Measurements from ENCODE around the gene PACS1.

The PACS1 gene

GRCh38 chr11:66151273-66151672 lies 81.2 kb downstream of the PACS1 start:
- H3K9me3 ChIP-seq (replicated peaks; ENCODE audit: low read length), result no peaks in the 10 kb centered on the region
- H3K4me1 ChIP-seq (ENCODE audit: control insufficient read depth, insufficient read depth, low read length), result no peaks in the 10 kb centered on the region
- no peaks in the 10 kb centered on the region for H3K36me3 ChIP-seq (ENCODE audit: insufficient read depth, low read length)
- H3K27me3 ChIP-seq (ENCODE audit: control insufficient read depth, insufficient read depth, low read length), result no peaks in the 10 kb centered on the region
- no peak overlapping the region for H3K4me3 ChIP-seq (ENCODE audit: low read length)
- no peak overlapping the region for H3K4me2 ChIP-seq (ENCODE audit: low read length)
- no peak overlapping the region for H3K9ac ChIP-seq (ENCODE audit: low read depth, low read length)

- peaks cover 6% of the 10 kb centered on the region for H3K4me1 ChIP-seq (ENCODE audit: control insufficient read depth, insufficient read depth, low read length)
- no peak overlapping the region for H3K4me3 ChIP-seq (ENCODE audit: low read length)
- no peaks in the 10 kb centered on the region for H3K9me3 ChIP-seq (replicated peaks; ENCODE audit: low read length)
- H3K9ac ChIP-seq (ENCODE audit: low read depth, low read length), result no peak overlapping the region
- H3K4me2 ChIP-seq (ENCODE audit: low read length), result no peak overlapping the region
- no peaks in the 10 kb centered on the region for H3K27me3 ChIP-seq (ENCODE audit: control insufficient read depth, insufficient read depth, low read length)
- H3K36me3 ChIP-seq (ENCODE audit: insufficient read depth, low read length), result no peaks in the 10 kb centered on the region
Observed at GRCh38 chr11:66154109-66154508, 84.0 kb downstream of the PACS1 start.

- Histone ChIP-seq H3K9ac (ENCODE audit: low read depth, low read length) (no peak overlapping the region), H3K4me2 (ENCODE audit: low read length) (no peak overlapping the region), H3K9me3 (replicated peaks; ENCODE audit: low read length) (no peaks in the 10 kb centered on the region), H3K36me3 (ENCODE audit: insufficient read depth, low read length) (no peaks in the 10 kb centered on the region), H3K4me3 (ENCODE audit: low read length) (no peak overlapping the region), H3K27me3 (ENCODE audit: control insufficient read depth, insufficient read depth, low read length) (no peaks in the 10 kb centered on the region), H3K4me1 (ENCODE audit: control insufficient read depth, insufficient read depth, low read length) (peaks cover 6% of the 10 kb centered on the region)
Observed at GRCh38 chr11:66155387-66156073, 85.5 kb downstream of the PACS1 start.

- H3K27me3 ChIP-seq (ENCODE audit: control insufficient read depth, insufficient read depth, low read length), result no peaks in the 10 kb centered on the region
- H3K4me3 ChIP-seq (ENCODE audit: low read length), result no peak overlapping the region
- no peaks in the 10 kb centered on the region for H3K9me3 ChIP-seq (replicated peaks; ENCODE audit: low read length)
- H3K4me1 ChIP-seq (ENCODE audit: control insufficient read depth, insufficient read depth, low read length), result peaks cover 6% of the 10 kb centered on the region
- no peaks in the 10 kb centered on the region for H3K36me3 ChIP-seq (ENCODE audit: insufficient read depth, low read length)
- no peak overlapping the region for H3K9ac ChIP-seq (ENCODE audit: low read depth, low read length)
- no peak overlapping the region for H3K4me2 ChIP-seq (ENCODE audit: low read length)
Observed at GRCh38 chr11:66157182-66157864, 87.3 kb downstream of the PACS1 start.

GRCh38 chr11:66158156-66158555 lies 88.1 kb downstream of the PACS1 start:
- H3K9me3 ChIP-seq (replicated peaks; ENCODE audit: low read length), result no peaks in the 10 kb centered on the region
- H3K4me1 ChIP-seq (ENCODE audit: control insufficient read depth, insufficient read depth, low read length), result peaks cover 6% of the 10 kb centered on the region
- H3K36me3 ChIP-seq (ENCODE audit: insufficient read depth, low read length), result no peaks in the 10 kb centered on the region
- H3K4me2 ChIP-seq (ENCODE audit: low read length), result no peak overlapping the region
- H3K4me3 ChIP-seq (ENCODE audit: low read length), result no peak overlapping the region
- no peak overlapping the region for H3K9ac ChIP-seq (ENCODE audit: low read depth, low read length)
- H3K27me3 ChIP-seq (ENCODE audit: control insufficient read depth, insufficient read depth, low read length), result no peaks in the 10 kb centered on the region

- no peak overlapping the region for H3K4me2 ChIP-seq (ENCODE audit: low read length)
- no peaks in the 10 kb centered on the region for H3K36me3 ChIP-seq (ENCODE audit: insufficient read depth, low read length)
- H3K27me3 ChIP-seq (ENCODE audit: control insufficient read depth, insufficient read depth, low read length), result no peaks in the 10 kb centered on the region
- no peaks in the 10 kb centered on the region for H3K9me3 ChIP-seq (replicated peaks; ENCODE audit: low read length)
- H3K4me1 ChIP-seq (ENCODE audit: control insufficient read depth, insufficient read depth, low read length), result peaks cover 6% of the 10 kb centered on the region
- H3K4me3 ChIP-seq (ENCODE audit: low read length), result no peak overlapping the region
- no peak overlapping the region for H3K9ac ChIP-seq (ENCODE audit: low read depth, low read length)
Observed at GRCh38 chr11:66159324-66159984, 89.4 kb downstream of the PACS1 start.

- H3K4me1 ChIP-seq (ENCODE audit: control insufficient read depth, insufficient read depth, low read length), result peaks cover 6% of the 10 kb centered on the region
- no peaks in the 10 kb centered on the region for H3K36me3 ChIP-seq (ENCODE audit: insufficient read depth, low read length)
- no peaks in the 10 kb centered on the region for H3K9me3 ChIP-seq (replicated peaks; ENCODE audit: low read length)
- H3K4me2 ChIP-seq (ENCODE audit: low read length), result no peak overlapping the region
- H3K4me3 ChIP-seq (ENCODE audit: low read length), result no peak overlapping the region
- no peaks in the 10 kb centered on the region for H3K27me3 ChIP-seq (ENCODE audit: control insufficient read depth, insufficient read depth, low read length)
- H3K9ac ChIP-seq (ENCODE audit: low read depth, low read length), result no peak overlapping the region
Observed at GRCh38 chr11:66160709-66161108, 90.6 kb downstream of the PACS1 start.

- H3K4me1 ChIP-seq (ENCODE audit: control insufficient read depth, insufficient read depth, low read length), result peaks cover 8% of the 10 kb centered on the region
- no peak overlapping the region for H3K4me2 ChIP-seq (ENCODE audit: low read length)
- no peaks in the 10 kb centered on the region for H3K9me3 ChIP-seq (replicated peaks; ENCODE audit: low read length)
- H3K4me3 ChIP-seq (ENCODE audit: low read length), result no peak overlapping the region
- no peak overlapping the region for H3K9ac ChIP-seq (ENCODE audit: low read depth, low read length)
- H3K27me3 ChIP-seq (ENCODE audit: control insufficient read depth, insufficient read depth, low read length), result no peaks in the 10 kb centered on the region
- no peaks in the 10 kb centered on the region for H3K36me3 ChIP-seq (ENCODE audit: insufficient read depth, low read length)
Observed at GRCh38 chr11:66168289-66168688, 98.2 kb downstream of the PACS1 start.

GRCh38 chr11:66172146-66172545 lies 102.1 kb downstream of the PACS1 start:
- H3K9me3 ChIP-seq (replicated peaks; ENCODE audit: low read length), result no peaks in the 10 kb centered on the region
- no peak overlapping the region for H3K9ac ChIP-seq (ENCODE audit: low read depth, low read length)
- H3K4me1 ChIP-seq (ENCODE audit: control insufficient read depth, insufficient read depth, low read length), result peaks cover 8% of the 10 kb centered on the region
- H3K4me3 ChIP-seq (ENCODE audit: low read length), result no peak overlapping the region
- no peaks in the 10 kb centered on the region for H3K36me3 ChIP-seq (ENCODE audit: insufficient read depth, low read length)
- H3K4me2 ChIP-seq (ENCODE audit: low read length), result no peak overlapping the region
- H3K27me3 ChIP-seq (ENCODE audit: control insufficient read depth, insufficient read depth, low read length), result no peaks in the 10 kb centered on the region

GRCh38 chr11:66176650-66177049 lies 106.6 kb downstream of the PACS1 start:
- H3K4me3 ChIP-seq (ENCODE audit: low read length), result no peak overlapping the region
- H3K36me3 ChIP-seq (ENCODE audit: insufficient read depth, low read length), result no peaks in the 10 kb centered on the region
- H3K4me1 ChIP-seq (ENCODE audit: control insufficient read depth, insufficient read depth, low read length), result peaks cover 8% of the 10 kb centered on the region
- no peaks in the 10 kb centered on the region for H3K9me3 ChIP-seq (replicated peaks; ENCODE audit: low read length)
- H3K4me2 ChIP-seq (ENCODE audit: low read length), result no peak overlapping the region
- no peak overlapping the region for H3K9ac ChIP-seq (ENCODE audit: low read depth, low read length)
- H3K27me3 ChIP-seq (ENCODE audit: control insufficient read depth, insufficient read depth, low read length), result no peaks in the 10 kb centered on the region

GRCh38 chr11:66178183-66178582 lies 108.1 kb downstream of the PACS1 start:
- no peak overlapping the region for H3K9ac ChIP-seq (ENCODE audit: low read depth, low read length)
- H3K4me1 ChIP-seq (ENCODE audit: control insufficient read depth, insufficient read depth, low read length), result no peaks in the 10 kb centered on the region
- no peaks in the 10 kb centered on the region for H3K27me3 ChIP-seq (ENCODE audit: control insufficient read depth, insufficient read depth, low read length)
- H3K9me3 ChIP-seq (replicated peaks; ENCODE audit: low read length), result no peaks in the 10 kb centered on the region
- no peak overlapping the region for H3K4me2 ChIP-seq (ENCODE audit: low read length)
- H3K36me3 ChIP-seq (ENCODE audit: insufficient read depth, low read length), result no peaks in the 10 kb centered on the region
- no peak overlapping the region for H3K4me3 ChIP-seq (ENCODE audit: low read length)

Data from skeletal muscle satellite cell (primary cell).